SK-N-SH treated with all-trans-retinoic acid at 6 μM for 48 hours (cell line): ENCODE data around the gene KCNH5.
A peak's percentile ranks its signal among the peaks of the same experiment; 100 is the strongest.

Experiments
- ATAC-seq: fragments of 200-7000 bp; cut with Tn5 transposase; 3 replicates; pipeline ENCODE4 v1.9.1; 2020; ENCODE audit warnings: mild to moderate bottlenecking, moderate library complexity
- ARNTL ChIP-seq: fragments of 450-650 bp; formaldehyde crosslinking; IDR thresholded peaks from 2 replicates; pipeline ENCODE4 v1.5.0; 2020; ENCODE audit warnings: low read depth, mild to moderate bottlenecking, moderate library complexity, borderline replicate concordance
- BACH2 ChIP-seq: fragments of 250-450 bp; sonication (Bioruptor Pico); IDR thresholded peaks from 2 replicates; pipeline ENCODE4 v1.9.0; 2021; ENCODE audit warnings: mild to moderate bottlenecking, borderline replicate concordance
- CSDC2 ChIP-seq: fragments of 250-450 bp; sonication (Bioruptor Pico); IDR thresholded peaks from 2 replicates; pipeline ENCODE4 v1.5.0; 2020; ENCODE audit warnings: mild to moderate bottlenecking, moderate library complexity
- CSRNP3 ChIP-seq: fragments of 250-450 bp; sonication (Bioruptor Pico); IDR thresholded peaks from 2 replicates; pipeline ENCODE4 v1.5.1; 2021; ENCODE audit warnings: mild to moderate bottlenecking, moderate library complexity
- ESRRG ChIP-seq: fragments of 250-450 bp; sonication (Bioruptor Pico); IDR thresholded peaks from 2 replicates; pipeline ENCODE4 v1.6.1; 2021; ENCODE audit warnings: mild to moderate bottlenecking
- GLIS3 ChIP-seq: fragments of 250-450 bp; sonication (Bioruptor Pico); IDR thresholded peaks from 2 replicates; pipeline ENCODE4 v1.5.0; 2020; ENCODE audit warnings: mild to moderate bottlenecking, moderate library complexity
- ISL1 ChIP-seq: fragments of 250-450 bp; sonication (Bioruptor Pico); IDR thresholded peaks from 2 replicates; pipeline ENCODE4 v2.1.2; 2022; ENCODE audit warnings: mild to moderate bottlenecking, moderate library complexity
- OSR1 ChIP-seq: fragments of 250-450 bp; sonication (Bioruptor Pico); IDR thresholded peaks from 2 replicates; pipeline ENCODE4 v1.8.0; 2022; ENCODE audit warnings: moderate library complexity, mild to moderate bottlenecking, inconsistent platforms
- PATZ1 ChIP-seq: fragments of 250-450 bp; sonication (Bioruptor Pico); IDR thresholded peaks from 2 replicates; pipeline ENCODE4 v1.8.0; 2020; ENCODE audit warnings: mild to moderate bottlenecking, moderate library complexity, borderline replicate concordance
- PPARA ChIP-seq: fragments of 250-450 bp; sonication (Bioruptor Pico); IDR thresholded peaks from 2 replicates; pipeline ENCODE4 v1.5.0; 2020; ENCODE audit warnings: mild to moderate bottlenecking, borderline replicate concordance
- RARB ChIP-seq: fragments of 250-450 bp; sonication (Bioruptor Pico); IDR thresholded peaks from 2 replicates; pipeline ENCODE4 v1.8.0; 2021; ENCODE audit warnings: mild to moderate bottlenecking, moderate library complexity
- TCF4 ChIP-seq: fragments of 250-450 bp; sonication (Bioruptor Pico); IDR thresholded peaks from 2 replicates; pipeline ENCODE4 v1.8.0; 2021; ENCODE audit warnings: mild to moderate bottlenecking, moderate library complexity, borderline replicate concordance
- TOX ChIP-seq: fragments of 250-450 bp; sonication (Bioruptor Pico); IDR thresholded peaks from 2 replicates; pipeline ENCODE4 v1.8.0; 2021; ENCODE audit warnings: mild to moderate bottlenecking, moderate library complexity, borderline replicate concordance
- ZC3H10 ChIP-seq: fragments of 250-450 bp; sonication (Bioruptor Pico); IDR thresholded peaks from 2 replicates; pipeline ENCODE4 v1.5.1; 2021; ENCODE audit warnings: mild to moderate bottlenecking, moderate library complexity
- ZFP3 ChIP-seq: fragments of 250-450 bp; sonication (Bioruptor Pico); IDR thresholded peaks from 2 replicates; pipeline ENCODE4 v1.5.0; 2020; ENCODE audit warnings: mild to moderate bottlenecking, moderate library complexity
- ZFP30 ChIP-seq: fragments of 450-650 bp; formaldehyde crosslinking; IDR thresholded peaks from 2 replicates; pipeline ENCODE4 v1.5.0; 2022; ENCODE audit warnings: mild to moderate bottlenecking, moderate library complexity
- ZNF565 ChIP-seq: fragments of 450-650 bp; formaldehyde crosslinking; conservative IDR thresholded peaks from 2 replicates; pipeline ENCODE4 v1.5.0; 2020; ENCODE audit warnings: low read depth, mild to moderate bottlenecking, moderate library complexity
- ZNF8 ChIP-seq: fragments of 450-650 bp; formaldehyde crosslinking; IDR thresholded peaks from 2 replicates; pipeline ENCODE4 v1.5.0; 2020; ENCODE audit warnings: mild to moderate bottlenecking, moderate library complexity
- TF ChIP-seq, protein P1 (sequence below): fragments of 250-450 bp; sonication (Bioruptor Pico); IDR thresholded peaks from 2 replicates; pipeline ENCODE4 v1.5.0; 2020; ENCODE audit warnings: mild to moderate bottlenecking, moderate library complexity
- TF ChIP-seq, protein P2 (sequence below): fragments of 250-450 bp; sonication (Bioruptor Pico); IDR thresholded peaks from 2 replicates; pipeline ENCODE4 v1.8.0; 2021; ENCODE audit warnings: low read depth, mild to moderate bottlenecking, moderate library complexity, borderline replicate concordance

Gene KCNH5

GRCh38 chr14:62847168-62847567 is 198.1 kb downstream of the KCNH5 start:
- no peak for TF ChIP-seq OSR1 (CRISPR knock-in tag)
- TF ChIP-seq PATZ1 (CRISPR knock-in tag), result no peak
- TF ChIP-seq GLIS3, result no peak
- no peak for TF ChIP-seq ESRRG (CRISPR knock-in tag)
- TF ChIP-seq, protein P1, sequence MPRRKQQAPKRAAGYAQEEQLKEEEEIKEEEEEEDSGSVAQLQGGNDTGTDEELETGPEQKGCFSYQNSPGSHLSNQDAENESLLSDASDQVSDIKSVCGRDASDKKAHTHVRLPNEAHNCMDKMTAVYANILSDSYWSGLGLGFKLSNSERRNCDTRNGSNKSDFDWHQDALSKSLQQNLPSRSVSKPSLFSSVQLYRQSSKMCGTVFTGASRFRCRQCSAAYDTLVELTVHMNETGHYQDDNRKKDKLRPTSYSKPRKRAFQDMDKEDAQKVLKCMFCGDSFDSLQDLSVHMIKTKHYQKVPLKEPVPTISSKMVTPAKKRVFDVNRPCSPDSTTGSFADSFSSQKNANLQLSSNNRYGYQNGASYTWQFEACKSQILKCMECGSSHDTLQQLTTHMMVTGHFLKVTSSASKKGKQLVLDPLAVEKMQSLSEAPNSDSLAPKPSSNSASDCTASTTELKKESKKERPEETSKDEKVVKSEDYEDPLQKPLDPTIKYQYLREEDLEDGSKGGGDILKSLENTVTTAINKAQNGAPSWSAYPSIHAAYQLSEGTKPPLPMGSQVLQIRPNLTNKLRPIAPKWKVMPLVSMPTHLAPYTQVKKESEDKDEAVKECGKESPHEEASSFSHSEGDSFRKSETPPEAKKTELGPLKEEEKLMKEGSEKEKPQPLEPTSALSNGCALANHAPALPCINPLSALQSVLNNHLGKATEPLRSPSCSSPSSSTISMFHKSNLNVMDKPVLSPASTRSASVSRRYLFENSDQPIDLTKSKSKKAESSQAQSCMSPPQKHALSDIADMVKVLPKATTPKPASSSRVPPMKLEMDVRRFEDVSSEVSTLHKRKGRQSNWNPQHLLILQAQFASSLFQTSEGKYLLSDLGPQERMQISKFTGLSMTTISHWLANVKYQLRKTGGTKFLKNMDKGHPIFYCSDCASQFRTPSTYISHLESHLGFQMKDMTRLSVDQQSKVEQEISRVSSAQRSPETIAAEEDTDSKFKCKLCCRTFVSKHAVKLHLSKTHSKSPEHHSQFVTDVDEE (CRISPR knock-in tag), result no peak
- no peak for TF ChIP-seq ZFP30 (CRISPR knock-in tag)
- no peak for TF ChIP-seq ZNF8 (CRISPR knock-in tag)
- no peak for TF ChIP-seq PPARA
- TF ChIP-seq, protein P2, sequence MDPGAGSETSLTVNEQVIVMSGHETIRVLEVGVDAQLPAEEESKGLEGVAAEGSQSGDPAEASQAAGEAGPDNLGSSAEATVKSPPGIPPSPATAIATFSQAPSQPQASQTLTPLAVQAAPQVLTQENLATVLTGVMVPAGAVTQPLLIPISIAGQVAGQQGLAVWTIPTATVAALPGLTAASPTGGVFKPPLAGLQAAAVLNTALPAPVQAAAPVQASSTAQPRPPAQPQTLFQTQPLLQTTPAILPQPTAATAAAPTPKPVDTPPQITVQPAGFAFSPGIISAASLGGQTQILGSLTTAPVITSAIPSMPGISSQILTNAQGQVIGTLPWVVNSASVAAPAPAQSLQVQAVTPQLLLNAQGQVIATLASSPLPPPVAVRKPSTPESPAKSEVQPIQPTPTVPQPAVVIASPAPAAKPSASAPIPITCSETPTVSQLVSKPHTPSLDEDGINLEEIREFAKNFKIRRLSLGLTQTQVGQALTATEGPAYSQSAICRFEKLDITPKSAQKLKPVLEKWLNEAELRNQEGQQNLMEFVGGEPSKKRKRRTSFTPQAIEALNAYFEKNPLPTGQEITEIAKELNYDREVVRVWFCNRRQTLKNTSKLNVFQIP (CRISPR knock-in tag), result no peak
- TF ChIP-seq ZC3H10, result no peak
- TF ChIP-seq ARNTL (CRISPR knock-in tag), result no peak
- TF ChIP-seq RARB (CRISPR knock-in tag), result no peak
- no peak for TF ChIP-seq TCF4
- TF ChIP-seq ZFP3 (CRISPR knock-in tag), result no peak
- no peak for TF ChIP-seq BACH2 (CRISPR knock-in tag)

GRCh38 chr14:62844546-62844945 is 200.7 kb downstream of the KCNH5 start:
- TF ChIP-seq OSR1 (CRISPR knock-in tag) (no peak), ISL1 (peak; percentile 69)

More at GRCh38 chr14:62847168-62847567, 198.1 kb downstream of the KCNH5 start:
- no peak for ATAC-seq

GRCh38 chr14:62824086-62824485 is 221.2 kb downstream of the KCNH5 start:
- ATAC-seq, result no peak
- no peak for TF ChIP-seq ZNF565 (CRISPR knock-in tag)
- no peak for TF ChIP-seq CSDC2 (CRISPR knock-in tag)
- TF ChIP-seq CSRNP3 (CRISPR knock-in tag), result no peak
- TF ChIP-seq TCF4, result no peak
- TF ChIP-seq, all 23 proteins: peak for 0

More at GRCh38 chr14:62844546-62844945, 200.7 kb downstream of the KCNH5 start:
- ATAC-seq, result no peak

DNA sequence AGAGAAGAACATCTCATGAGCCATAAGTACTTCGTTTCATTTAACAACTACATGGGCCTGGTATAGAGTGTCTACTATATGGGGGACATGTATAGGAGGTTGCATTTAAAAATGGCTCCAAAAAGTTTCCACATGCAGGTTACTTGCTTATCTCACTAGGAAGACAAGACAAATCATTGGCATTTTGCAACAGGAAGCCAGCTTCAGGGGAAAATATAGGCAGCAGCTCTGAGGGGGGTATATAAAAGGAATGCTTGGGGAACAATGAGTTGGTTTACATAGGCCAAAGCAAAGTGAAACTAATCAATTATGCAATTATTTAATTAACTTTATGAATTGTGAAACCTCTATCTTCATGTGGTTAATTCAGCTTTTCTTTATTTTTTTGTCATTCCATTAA is 225.3 kb downstream of the KCNH5 start:
- TF ChIP-seq TOX (CRISPR knock-in tag) (no peak), CSRNP3 (CRISPR knock-in tag) (no peak), PATZ1 (CRISPR knock-in tag) (no peak)
- ATAC-seq, result no peak
